Central memory CD8-positive, alpha-beta T cell (primary cell): Measurements from ENCODE around the gene FCHO2.

Experiments used
- ATAC-seq: fragments of 150-1000 bp; cut with Tn5 transposase; replicated peaks from 2 replicates; pipeline ENCODE4 v1.10.0; 2022; ENCODE audit warnings: mild to moderate bottlenecking, moderate FRiP score, moderate number of reproducible peaks; ENCODE audit not compliant: poor library complexity, severe bottlenecking; ENCODE audit errors: extremely low read depth
- DNase-seq, 2 donors: peaks; one replicate each; pipeline ENCODE4 v3.0.0; 2021; ENCODE audit warnings: low spot score in 2 of 2
- H3K27ac Mint-ChIP-seq: one replicate; pipeline ENCODE4 v1.8.0; 2022; ENCODE audit warnings: low read depth, mild to moderate bottlenecking, moderate library complexity, mixed read lengths
- H3K27me3 Mint-ChIP-seq: one replicate; pipeline ENCODE4 v1.8.0; 2022; ENCODE audit warnings: mixed read lengths
- H3K36me3 Mint-ChIP-seq: one replicate; pipeline ENCODE4 v1.8.0; 2022; ENCODE audit warnings: mild to moderate bottlenecking, moderate library complexity, mixed read lengths; ENCODE audit not compliant: insufficient read depth
- H3K4me1 Mint-ChIP-seq: one replicate; pipeline ENCODE4 v1.8.0; 2022; ENCODE audit warnings: mixed read lengths
- H3K4me3 Mint-ChIP-seq: one replicate; pipeline ENCODE4 v1.8.0; 2022; ENCODE audit warnings: mild to moderate bottlenecking, moderate library complexity, mixed read lengths
- H3K9me3 Mint-ChIP-seq: one replicate; pipeline ENCODE4 v1.8.0; 2022; ENCODE audit warnings: mixed read lengths

Gene FCHO2

DNA sequence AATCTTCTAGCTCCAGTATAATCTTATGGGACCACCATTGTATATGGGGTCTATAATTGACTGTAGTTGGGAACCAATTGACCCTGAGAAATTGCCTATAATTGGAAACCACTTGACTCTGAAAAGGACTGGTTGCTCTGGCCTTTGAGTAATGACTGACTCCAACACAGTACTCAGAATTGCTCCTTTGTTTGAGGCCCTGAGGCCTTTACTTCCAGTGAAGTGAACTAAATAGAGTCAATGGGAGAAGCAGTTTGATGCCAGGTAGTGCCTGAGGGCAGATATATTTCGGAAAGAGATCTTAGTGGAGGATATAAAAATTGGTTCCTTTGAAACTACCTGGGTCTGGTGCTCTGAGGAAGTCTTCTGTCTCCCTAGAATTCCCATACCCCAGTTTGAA lies 148.5 kb downstream of the FCHO2 start:
- Mint-ChIP-seq H3K27me3 (peaks cover 12% of the 10 kb centered on the region), H3K9me3 (no peaks in the 10 kb centered on the region), H3K36me3 (no peaks in the 10 kb centered on the region), H3K4me1 (no peaks in the 10 kb centered on the region), H3K4me3 (no peak overlapping the region), H3K27ac (no peak overlapping the region)
- ATAC-seq: no peak
- no peak for DNase-seq

GRCh38 chr5:73106335-73106734 lies 150.5 kb downstream of the FCHO2 start:
- Mint-ChIP-seq H3K4me3 (no peak overlapping the region), H3K4me1 (no peaks in the 10 kb centered on the region), H3K27me3 (peaks cover 26% of the 10 kb centered on the region), H3K36me3 (no peaks in the 10 kb centered on the region), H3K27ac (no peak overlapping the region), H3K9me3 (no peaks in the 10 kb centered on the region)
- ATAC-seq: no peak
- no peak for DNase-seq

- H3K4me3 Mint-ChIP-seq: no peak overlapping the region
- no peaks in the 10 kb centered on the region for H3K36me3 Mint-ChIP-seq
- H3K27ac Mint-ChIP-seq: no peak overlapping the region
- ATAC-seq (no peak), DNase-seq (no peak)
- no peaks in the 10 kb centered on the region for H3K9me3 Mint-ChIP-seq
- H3K4me1 Mint-ChIP-seq: no peaks in the 10 kb centered on the region
- peaks cover 35% of the 10 kb centered on the region for H3K27me3 Mint-ChIP-seq
Observed at GRCh38 chr5:73110190-73110589, 154.3 kb downstream of the FCHO2 start.

- ATAC-seq: no peak
- H3K27me3 Mint-ChIP-seq: peaks cover 37% of the 10 kb centered on the region
- H3K27ac Mint-ChIP-seq: no peak overlapping the region
- H3K4me1 Mint-ChIP-seq: no peaks in the 10 kb centered on the region
- no peak overlapping the region for H3K4me3 Mint-ChIP-seq
- H3K9me3 Mint-ChIP-seq: no peaks in the 10 kb centered on the region
- no peaks in the 10 kb centered on the region for H3K36me3 Mint-ChIP-seq
- DNase-seq: no peak
Observed at GRCh38 chr5:73111536-73111935, 155.7 kb downstream of the FCHO2 start.

GRCh38 chr5:73112359-73112758 lies 156.5 kb downstream of the FCHO2 start:
- DNase-seq (no peak), ATAC-seq (no peak)
- Mint-ChIP-seq H3K4me1 (no peaks in the 10 kb centered on the region), H3K4me3 (no peak overlapping the region), H3K27ac (no peak overlapping the region), H3K27me3 (peaks cover 46% of the 10 kb centered on the region), H3K36me3 (no peaks in the 10 kb centered on the region), H3K9me3 (no peaks in the 10 kb centered on the region)

DNA sequence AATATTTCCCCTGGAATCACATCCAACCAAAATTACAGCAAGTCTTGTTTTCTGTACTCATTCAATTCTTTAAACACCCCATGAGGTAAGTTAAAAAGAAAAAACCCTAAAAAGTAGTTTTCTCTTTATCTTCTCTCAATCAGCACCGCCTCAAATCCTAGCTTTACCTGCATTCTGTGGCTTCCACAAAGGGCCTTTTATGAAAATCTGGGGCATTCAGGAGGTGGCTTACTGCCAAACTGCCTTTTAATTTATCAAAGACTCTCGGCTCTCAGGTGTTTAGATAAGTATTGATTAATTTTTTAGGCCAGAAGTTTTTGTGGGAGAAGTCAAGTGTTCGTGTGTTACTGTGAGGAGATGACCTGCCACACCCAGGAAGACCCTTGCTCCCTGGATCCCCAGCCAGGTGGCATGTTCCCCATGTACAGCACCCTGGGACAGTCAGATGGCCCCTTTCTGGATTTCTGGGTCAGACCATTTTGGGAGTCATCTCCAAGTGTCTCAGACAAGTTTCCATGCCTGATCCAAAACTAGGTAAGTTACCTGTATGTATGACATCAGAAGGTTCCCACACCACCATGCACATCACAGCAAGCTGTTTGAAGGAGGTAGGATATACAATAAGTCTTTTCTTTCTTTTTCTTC lies 158.3 kb downstream of the FCHO2 start:
- DNase-seq: no peak
- no peak overlapping the region for H3K27ac Mint-ChIP-seq
- no peaks in the 10 kb centered on the region for H3K36me3 Mint-ChIP-seq
- ATAC-seq: no peak
- peaks cover under 1% of the 10 kb centered on the region for H3K4me1 Mint-ChIP-seq
- H3K27me3 Mint-ChIP-seq: peaks cover 42% of the 10 kb centered on the region
- no peak overlapping the region for H3K4me3 Mint-ChIP-seq
- H3K9me3 Mint-ChIP-seq: no peaks in the 10 kb centered on the region

DNA sequence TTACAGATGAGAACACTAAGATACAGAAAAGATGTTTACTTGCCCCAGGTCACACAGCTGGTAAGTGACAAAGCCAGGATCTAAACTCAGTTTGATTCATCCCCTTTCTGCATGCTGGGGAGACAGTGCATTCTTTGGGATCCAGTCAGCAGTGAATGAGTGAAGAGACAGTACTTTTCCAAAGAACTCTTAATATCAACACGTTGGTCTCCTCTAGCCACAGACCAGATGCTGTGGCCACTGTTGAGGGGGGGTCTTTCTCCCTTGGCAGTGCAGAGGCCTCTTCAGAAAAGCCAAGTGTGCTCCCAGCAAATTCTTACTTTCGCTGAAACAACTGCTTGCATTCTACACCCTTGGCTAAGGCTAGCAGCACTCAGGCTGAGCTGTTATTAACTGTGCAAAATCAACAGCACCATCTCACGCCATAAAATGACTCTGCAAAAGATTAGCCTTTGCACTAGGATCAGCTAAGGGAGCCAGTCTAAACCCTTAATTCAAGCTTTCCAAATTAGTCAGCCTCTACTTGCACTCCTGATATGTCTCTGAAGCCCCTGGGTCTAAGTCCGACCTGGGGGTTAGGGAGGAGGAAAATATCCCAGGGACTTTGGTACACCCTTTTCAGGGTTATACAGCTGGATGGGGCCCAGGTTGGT lies 159.7 kb downstream of the FCHO2 start:
- Mint-ChIP-seq H3K9me3 (no peaks in the 10 kb centered on the region), H3K4me1 (peaks cover 7% of the 10 kb centered on the region), H3K4me3 (no peak overlapping the region), H3K27ac (no peak overlapping the region), H3K27me3 (peaks cover 30% of the 10 kb centered on the region), H3K36me3 (no peaks in the 10 kb centered on the region)
- ATAC-seq (no peak), DNase-seq (no peak)

- Mint-ChIP-seq H3K4me3 (no peak overlapping the region), H3K9me3 (no peaks in the 10 kb centered on the region), H3K36me3 (no peaks in the 10 kb centered on the region), H3K4me1 (peaks cover 8% of the 10 kb centered on the region), H3K27ac (no peak overlapping the region), H3K27me3 (peaks cover 38% of the 10 kb centered on the region)
- ATAC-seq: no peak
- DNase-seq: no peak
Observed at GRCh38 chr5:73116506-73116905, 160.7 kb downstream of the FCHO2 start.

DNA sequence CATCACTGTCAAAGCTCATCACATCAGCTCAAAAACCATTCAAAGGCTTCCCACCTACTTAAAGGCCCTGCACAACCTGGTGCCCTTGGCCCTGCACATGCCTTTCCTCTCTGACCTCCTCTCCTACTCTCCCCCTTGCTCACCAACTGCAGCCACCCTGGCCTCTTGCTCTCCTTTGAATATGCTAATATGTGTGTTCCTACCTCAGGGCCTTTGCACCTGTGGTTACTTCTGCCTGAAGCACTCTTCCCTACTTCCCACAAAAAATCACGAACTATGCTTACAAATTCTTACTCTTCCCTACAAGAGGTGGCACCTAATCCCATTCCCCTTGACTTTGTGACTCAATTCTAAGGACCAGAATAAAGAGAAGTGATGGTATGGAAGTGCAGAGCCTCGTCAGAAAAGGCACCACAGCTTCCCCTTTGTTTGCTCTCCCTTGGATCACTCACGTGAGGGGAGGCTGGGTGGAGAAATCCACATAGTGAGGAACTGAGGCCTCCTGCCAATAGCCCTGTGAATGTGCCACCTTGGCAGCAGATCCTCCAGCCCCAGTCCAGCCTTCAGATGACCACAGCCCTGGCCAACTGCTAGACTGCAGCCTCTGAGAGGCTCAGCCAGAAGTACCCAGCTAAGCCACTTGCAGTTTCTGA lies 161.4 kb downstream of the FCHO2 start:
- no peak for DNase-seq
- Mint-ChIP-seq H3K4me1 (peaks cover 12% of the 10 kb centered on the region), H3K36me3 (no peaks in the 10 kb centered on the region), H3K27me3 (peaks cover 43% of the 10 kb centered on the region), H3K27ac (no peak overlapping the region), H3K9me3 (no peaks in the 10 kb centered on the region), H3K4me3 (no peak overlapping the region)
- ATAC-seq: no peak

DNA sequence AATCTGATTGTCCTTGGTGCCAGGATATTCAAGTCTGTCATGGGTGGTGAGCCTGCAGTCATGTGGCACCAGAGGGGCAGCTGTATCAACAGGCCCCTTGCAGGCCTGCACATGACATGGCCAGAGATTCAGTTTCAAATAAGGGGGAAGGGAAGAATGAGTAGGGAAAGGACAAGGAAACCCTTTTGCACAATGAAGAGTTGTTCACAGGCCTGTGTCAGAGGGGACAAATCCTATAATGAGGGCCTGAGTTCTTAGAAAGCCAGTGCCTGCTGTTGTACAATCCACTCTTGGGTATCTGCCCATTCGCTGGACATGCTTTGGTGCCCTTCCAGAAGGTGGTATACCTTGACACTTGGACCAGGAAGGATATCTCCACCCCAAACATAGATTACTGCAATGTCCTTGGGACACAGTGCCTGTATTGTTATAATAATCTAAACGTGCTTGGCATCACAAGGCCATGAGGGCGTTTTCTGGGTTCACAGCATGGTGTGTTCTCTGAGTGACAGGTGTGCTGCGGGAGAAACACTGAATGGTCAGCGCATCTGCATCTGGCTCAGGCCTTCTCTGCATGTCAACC lies 162.6 kb downstream of the FCHO2 start:
- peak overlapping the region; percentile 4 for H3K4me3 Mint-ChIP-seq
- ATAC-seq: no peak
- DNase-seq: no peak
- H3K27me3 Mint-ChIP-seq: peaks cover 43% of the 10 kb centered on the region
- H3K36me3 Mint-ChIP-seq: no peaks in the 10 kb centered on the region
- H3K4me1 Mint-ChIP-seq: peaks cover 21% of the 10 kb centered on the region
- H3K27ac Mint-ChIP-seq: peak overlapping the region; percentile 14
- H3K9me3 Mint-ChIP-seq: no peaks in the 10 kb centered on the region

DNA sequence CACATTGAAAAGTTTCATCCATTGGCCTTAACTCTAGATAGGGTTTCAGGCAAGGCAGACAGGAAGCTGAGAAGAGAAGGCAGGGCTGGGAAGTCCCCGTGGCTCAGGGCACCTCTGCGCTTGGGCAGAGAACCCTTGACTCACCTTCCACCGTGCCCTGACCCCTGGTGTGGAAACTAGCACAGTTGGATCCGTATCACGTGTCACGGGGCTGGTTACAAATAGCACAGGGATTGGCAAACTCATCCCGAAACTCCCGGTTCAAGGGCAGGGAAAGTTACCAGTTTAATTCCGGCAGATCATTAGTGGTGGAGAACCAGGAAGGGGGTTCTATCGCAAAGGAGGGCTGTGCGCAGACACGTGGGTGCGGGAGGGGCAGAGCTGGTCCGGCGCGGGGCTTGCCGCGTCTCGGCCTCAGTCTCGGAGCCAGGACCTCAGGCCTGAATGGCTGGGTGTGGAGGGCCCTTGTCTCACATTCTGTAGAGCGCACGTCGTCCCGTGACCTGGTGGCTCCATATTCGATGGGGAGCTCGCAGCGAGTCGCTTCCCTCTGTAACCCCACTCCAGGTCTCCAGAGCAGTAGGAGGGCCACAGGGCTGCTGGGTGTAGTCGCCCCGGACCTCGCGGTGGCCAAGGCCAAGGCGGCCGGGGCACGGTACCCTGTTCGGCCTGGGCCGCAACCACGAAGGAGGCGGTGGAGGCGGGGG lies 163.8 kb downstream of the FCHO2 start:
- Mint-ChIP-seq H3K36me3 (no peaks in the 10 kb centered on the region), H3K27ac (no peak overlapping the region), H3K4me1 (peaks cover 33% of the 10 kb centered on the region), H3K27me3 (peaks cover 49% of the 10 kb centered on the region), H3K9me3 (no peaks in the 10 kb centered on the region), H3K4me3 (peak overlapping the region; percentile 70)
- DNase-seq (no peak), ATAC-seq (peak; percentile 46)

DNA sequence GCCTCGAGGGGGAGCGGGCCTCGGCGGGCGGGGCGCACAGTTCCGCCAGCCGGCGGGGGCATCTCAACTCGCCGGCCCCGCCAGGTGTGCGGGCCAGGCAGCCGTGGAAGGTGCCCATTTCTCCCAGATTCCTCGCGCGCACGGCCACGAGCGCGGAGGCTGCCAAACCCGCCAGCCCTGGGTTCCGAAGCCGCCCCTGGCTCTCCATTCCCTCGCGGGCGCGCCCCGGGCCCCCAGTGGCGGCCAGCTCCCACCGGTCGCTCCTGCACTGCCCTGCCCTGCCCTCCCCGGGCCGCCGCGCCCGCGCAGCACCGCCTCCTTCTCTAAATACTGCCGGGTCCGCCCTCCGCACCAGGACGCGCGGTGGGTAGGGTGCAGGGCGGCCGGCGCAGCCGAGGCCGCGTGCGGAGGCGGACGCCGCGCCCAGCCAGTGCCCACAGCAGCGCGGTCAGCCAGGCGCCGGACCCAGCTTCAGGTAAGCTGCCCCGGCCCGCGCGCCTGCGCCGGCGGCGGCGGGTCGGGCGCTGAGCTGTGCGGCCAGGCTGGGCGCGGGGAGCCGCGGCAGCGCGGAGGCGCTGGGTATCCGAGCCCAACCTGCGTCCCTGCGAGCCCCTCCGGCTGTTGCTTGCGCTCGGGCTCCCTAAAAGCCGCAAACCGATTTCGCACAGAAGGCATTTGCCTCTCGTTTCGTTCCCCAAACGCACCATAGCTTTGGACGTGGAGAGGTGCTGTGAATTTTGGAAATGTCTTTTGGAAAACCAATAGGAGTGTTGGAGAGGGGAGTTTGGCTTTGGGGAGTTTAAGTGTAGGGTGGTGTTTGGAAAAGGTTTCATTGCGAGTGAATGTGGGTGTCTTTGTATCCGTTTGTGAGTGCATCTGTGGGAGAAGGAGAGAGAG lies 164.6 kb downstream of the FCHO2 start, which contains the start of gene TMEM171:
Gene TMEM171, plus strand, starts transcription at position 354 of the 897 bp plus-strand sequence. CDS start 2,799 bp downstream, outside the sequence.
- Mint-ChIP-seq H3K9me3 (no peaks in the 10 kb centered on the region), H3K4me1 (peaks cover 39% of the 10 kb centered on the region), H3K27ac (no peak within 1 kb of the TSS), H3K27me3 (peaks cover 46% of the 10 kb centered on the region), H3K4me3 (peak within 1 kb of the TSS; percentile 70), H3K36me3 (no peaks in the 10 kb centered on the region)
- DNase-seq (no peak), ATAC-seq (peak; percentile 47)
